GM12878 (cell line): ENCODE results near the gene NTSR1. TPM values are rescaled to one million over a fixed set of nuclear protein-coding genes. Genes with fewer than 3 reads are reported as not detected.

ENCODE experiments used
- ATAC-seq: fragments of 200-7000 bp; cut with Tn5 transposase; 3 replicates; pipeline ENCODE4 v1.9.1; 2020; ENCODE audit warnings: mild to moderate bottlenecking, moderate library complexity
- BruUV-seq: library from RNA; stranded (reverse); fragments of 400-500 nt; replicated peaks from 2 replicates; lab custom pipeline; 2021; lab: Mats Ljungman, UMichigan
- CTCF ChIA-PET: fragments of 300-600 bp; sonication (Branson Sonifier 250); formaldehyde crosslinking; extraction: SDS; loops from one replicate; lab custom pipeline; 2021; ENCODE audit warnings: inconsistent platforms; lab: Yijun Ruan, JAX
- POLR2A ChIA-PET: fragments of 350-600 bp; formaldehyde crosslinking; extraction: SDS; loops from one replicate; lab custom pipeline; 2021; ENCODE audit warnings: inconsistent platforms; lab: Charles Lee
- RAD21 ChIA-PET: fragments of 300-600 bp; sonication (Branson Sonifier 250); formaldehyde crosslinking; loops from one replicate; lab custom pipeline; 2023; ENCODE audit warnings: antibody characterized with exemption; ENCODE audit not compliant: unreplicated experiment; lab: Charles Lee
- SMC1A ChIA-PET: fragments of 300-600 bp; sonication (Branson Sonifier 250); formaldehyde crosslinking; loops from one replicate; lab custom pipeline; 2023; ENCODE audit not compliant: unreplicated experiment, uncharacterized antibody; lab: Charles Lee
- DNase-seq: peaks from one replicate; pipeline ENCODE4 v3.0.0-alpha.2; 2011; ENCODE audit warnings: low read depth, low spot score
- FAIRE-seq: peaks from 3 replicates; lab custom pipeline; 2011; peaks lifted over from hg19 to GRCh38; lab: Jason Lieb, UNC
- H2AFZ ChIP-seq: 2 replicates; pipeline ENCODE4 v1.6.0; 2011; ENCODE audit warnings: low read depth, low read length, control low read depth; ENCODE audit not compliant: control insufficient read depth
- H3K27ac ChIP-seq: 2 replicates; pipeline ENCODE4 v1.5.1; 2011; ENCODE audit warnings: control low read depth; ENCODE audit not compliant: control insufficient read depth, insufficient read depth
- H3K27me3 ChIP-seq, 2 experiments: replicated peaks in 1 of 2; 2 replicates each; pipeline versions ENCODE4 v1.6.0 to v1.6.1; 2011; ENCODE audit warnings: low read length in 1 of 2; ENCODE audit not compliant: control insufficient read depth in 2 of 2, insufficient read depth in 2 of 2
- H3K36me3 ChIP-seq, 2 experiments: 2 replicates each; pipeline ENCODE4 v1.5.1; 2011; ENCODE audit warnings: low read length in 1 of 2; ENCODE audit not compliant: control insufficient read depth in 2 of 2, insufficient read depth in 2 of 2
- H3K4me1 ChIP-seq: 2 replicates; pipeline ENCODE4 v1.6.1; 2011; ENCODE audit warnings: mild to moderate bottlenecking, low read length, moderate library complexity, mixed read lengths; ENCODE audit not compliant: control insufficient read depth, insufficient read depth
- H3K4me2 ChIP-seq: 2 replicates; pipeline ENCODE4 v1.6.0; 2011; ENCODE audit warnings: control low read depth; ENCODE audit not compliant: control insufficient read depth, insufficient read depth
- H3K4me3 ChIP-seq: fragments of 200-600 bp; sonication (generic); 2 replicates; pipeline ENCODE4 v1.5.1; 2016
- H3K79me2 ChIP-seq: 2 replicates; pipeline ENCODE4 v1.6.0; 2011; ENCODE audit warnings: low read length; ENCODE audit not compliant: control insufficient read depth, insufficient read depth
- H3K9ac ChIP-seq: 2 replicates; pipeline ENCODE4 v1.8.0; 2011; ENCODE audit warnings: low read length, control low read depth, mixed read lengths; ENCODE audit not compliant: control insufficient read depth, insufficient read depth
- H3K9me3 ChIP-seq: replicated peaks from 3 replicates; pipeline ENCODE4 v1.5.1; 2011; ENCODE audit warnings: mild to moderate bottlenecking, low read length; ENCODE audit not compliant: control insufficient read depth, insufficient read depth
- H4K20me1 ChIP-seq: 2 replicates; pipeline ENCODE4 v1.6.0; 2011; ENCODE audit not compliant: control insufficient read depth, insufficient read depth
- BACH1 ChIP-seq: fragments of 450-650 bp; IDR thresholded peaks from 2 replicates; pipeline ENCODE4 v1.6.1; 2017; ENCODE audit warnings: mild to moderate bottlenecking, borderline replicate concordance
- DPF2 ChIP-seq: fragments of 450-650 bp; IDR thresholded peaks from 2 replicates; pipeline ENCODE4 v1.6.1; 2017; ENCODE audit warnings: mild to moderate bottlenecking
- KAT2A ChIP-seq: conservative IDR thresholded peaks from 2 replicates; pipeline ENCODE4 v1.6.1; 2011; ENCODE audit warnings: low read depth, low read length; ENCODE audit not compliant: control insufficient read depth
- KDM1A ChIP-seq: fragments of 200-600 bp; sonication (generic); IDR thresholded peaks from 2 replicates; pipeline ENCODE4 v1.6.1; 2016; ENCODE audit warnings: borderline replicate concordance
- MEF2B ChIP-seq: fragments of 450-650 bp; IDR thresholded peaks from 2 replicates; pipeline ENCODE4 v1.6.1; 2018; ENCODE audit warnings: mild to moderate bottlenecking, moderate library complexity; ENCODE audit not compliant: partially characterized antibody, poor library complexity, severe bottlenecking
- MTA3 ChIP-seq: IDR thresholded peaks from 2 replicates; pipeline ENCODE4 v1.6.1; 2012; ENCODE audit warnings: low read length, inconsistent platforms, borderline replicate concordance
- MYC ChIP-seq: IDR thresholded peaks from 2 replicates; pipeline ENCODE4 v1.6.1; 2011; ENCODE audit warnings: mild to moderate bottlenecking, low read length, moderate library complexity, inconsistent platforms; ENCODE audit not compliant: insufficient read depth, insufficient replicate concordance, insufficient read length, severe bottlenecking
- NBN ChIP-seq: fragments of 450-650 bp; IDR thresholded peaks from 2 replicates; pipeline ENCODE4 v1.6.1; 2016
- NFYB ChIP-seq: IDR thresholded peaks from 2 replicates; pipeline ENCODE4 v1.6.1; 2011; ENCODE audit warnings: low read depth, mild to moderate bottlenecking, low read length, improper control_type of control experiment, moderate library complexity; ENCODE audit not compliant: insufficient read depth
- NR2C1 ChIP-seq: fragments of 450-650 bp; IDR thresholded peaks from 2 replicates; pipeline ENCODE4 v1.6.1; 2017; ENCODE audit warnings: antibody characterized with exemption, mild to moderate bottlenecking, moderate library complexity
- NR2F1 ChIP-seq: fragments of 450-650 bp; conservative IDR thresholded peaks from 2 replicates; pipeline ENCODE4 v1.6.1; 2017; ENCODE audit warnings: mild to moderate bottlenecking
- NRF1 ChIP-seq: conservative IDR thresholded peaks from 2 replicates; pipeline ENCODE4 v1.6.1; 2011; ENCODE audit warnings: mild to moderate bottlenecking, low read depth, low read length, improper control_type of control experiment
- PAX8 ChIP-seq: fragments of 450-650 bp; IDR thresholded peaks from 2 replicates; pipeline ENCODE4 v1.6.1; 2017; ENCODE audit warnings: mild to moderate bottlenecking, moderate library complexity
- RAD51 ChIP-seq: fragments of 450-650 bp; IDR thresholded peaks from 2 replicates; pipeline ENCODE4 v1.6.1; 2016; ENCODE audit warnings: moderate library complexity, mild to moderate bottlenecking, inconsistent platforms
- RFX5 ChIP-seq: IDR thresholded peaks from 2 replicates; pipeline ENCODE4 v1.6.1; 2011; ENCODE audit warnings: low read depth, low read length, improper control_type of control experiment
- TCF7 ChIP-seq: IDR thresholded peaks from 2 replicates; pipeline ENCODE4 v1.6.1; 2014; ENCODE audit warnings: antibody characterized with exemption, borderline replicate concordance
- YY1 ChIP-seq: IDR thresholded peaks from 2 replicates; pipeline ENCODE4 v1.6.1; 2011; ENCODE audit warnings: low read depth, mild to moderate bottlenecking, low read length
- ZNF384 ChIP-seq: IDR thresholded peaks from 2 replicates; pipeline ENCODE4 v1.6.1; 2012; ENCODE audit warnings: low read depth, mild to moderate bottlenecking, low read length, improper control_type of control experiment, borderline replicate concordance
- WGBS: methylation state at CpG from one replicate; pipeline ENCODE4 v1.1.6; 2016; ENCODE audit warnings: low lambda C conversion rate; ENCODE audit not compliant: insufficient replicate concordance, insufficient coverage; ENCODE audit errors: missing lambda C conversion rate; 5-methylcytosine and 5-hydroxymethylcytosine counted together
- in situ Hi-C: fragments of 300-500 bp; cut with MboI; formaldehyde crosslinking; loops from 9 replicates; pipeline ENCODE4 v1.14.3; 2018; ENCODE audit warnings: mixed read lengths
- intact Hi-C: fragments of 100-400 bp; cut with micrococcal nuclease; formaldehyde crosslinking; loops from one replicate; pipeline ENCODE4 v1.14.2; 2022; ENCODE audit not compliant: unreplicated experiment
- polyA plus RNA-seq, 11 experiments: library from polyadenylated mRNA; depleted of rRNA in 4 of 11; unstranded in 6 of 11; stranded (reverse) in 5 of 11; fragments of >200 nt; fragmentation: Nextera tagmentation in 4 of 11; fragmentation: Illumina TruSeq in 1 of 11; extraction: Ambion mirVana in 4 of 11; extraction: Trizol in 1 of 11; gene quantifications; 1 replicate in 1 of 11; 2 replicates in 10 of 11; pipeline versions ENCODE4 v1.2.1 to v1.2.3, GENCODE V29; 2011 to 2016; ENCODE audit warnings: inconsistent platforms in 2 of 11, missing spikeins in 2 of 11, low read depth in 1 of 11
- total RNA-seq, 4 experiments: library from RNA; depleted of rRNA in 3 of 4; stranded (reverse); fragments of >200 nt in 3 of 4; fragmentation: Illumina TruSeq in 1 of 4; extraction: Trizol in 1 of 4; gene quantifications; 2 replicates each; pipeline versions ENCODE4 v1.2.1 to v1.2.3, GENCODE V29; 2013 to 2021
- TF ChIP-seq, protein P1 (sequence below): fragments of 450-650 bp; IDR thresholded peaks from 2 replicates; pipeline ENCODE4 v1.6.1; 2016; ENCODE audit warnings: mild to moderate bottlenecking

The NTSR1 gene
- total and polyA plus RNA-seq, 10 of the 15 experiments (the other 5 are each of a cell fraction or from before 2014, with no cell fraction given) = not detected

- FAIRE-seq (no peak), DNase-seq (no peak), ATAC-seq (no peak)
- WGBS = 25% methylated on average over 19 of the region's 19 CpGs
- no peak overlapping the region for H3K4me2 ChIP-seq
- no peaks in the 10 kb centered on the region for H3K36me3 ChIP-seq
- H3K4me3 ChIP-seq = no peak overlapping the region
- H3K9ac ChIP-seq = no peak overlapping the region
- RAD21 ChIA-PET = no interaction called here
- H3K9me3 ChIP-seq = no peaks in the 10 kb centered on the region; the same call in 2 of the 3 replicates
- in situ Hi-C loops (no loop called here), intact Hi-C loops (no loop called here)
- H3K27ac ChIP-seq = no peak overlapping the region
- POLR2A ChIA-PET = no interaction called here
- CTCF ChIA-PET = no interaction called here
- SMC1A ChIA-PET = no interaction called here
- no peak for TF ChIP-seq DPF2
- no peak for TF ChIP-seq YY1
- no peak for TF ChIP-seq BACH1
- TF ChIP-seq NFYB = no peak
- no peak for TF ChIP-seq KAT2A
- TF ChIP-seq NRF1 = no peak
- TF ChIP-seq NBN = no peak
- no peak for TF ChIP-seq PAX8
- no peak for TF ChIP-seq MTA3
- TF ChIP-seq NR2F1 = no peak
- no peak for TF ChIP-seq RAD51
- no peak for TF ChIP-seq RFX5
- no peak for TF ChIP-seq MYC
- TF ChIP-seq KDM1A = no peak
- TF ChIP-seq, protein P1, sequence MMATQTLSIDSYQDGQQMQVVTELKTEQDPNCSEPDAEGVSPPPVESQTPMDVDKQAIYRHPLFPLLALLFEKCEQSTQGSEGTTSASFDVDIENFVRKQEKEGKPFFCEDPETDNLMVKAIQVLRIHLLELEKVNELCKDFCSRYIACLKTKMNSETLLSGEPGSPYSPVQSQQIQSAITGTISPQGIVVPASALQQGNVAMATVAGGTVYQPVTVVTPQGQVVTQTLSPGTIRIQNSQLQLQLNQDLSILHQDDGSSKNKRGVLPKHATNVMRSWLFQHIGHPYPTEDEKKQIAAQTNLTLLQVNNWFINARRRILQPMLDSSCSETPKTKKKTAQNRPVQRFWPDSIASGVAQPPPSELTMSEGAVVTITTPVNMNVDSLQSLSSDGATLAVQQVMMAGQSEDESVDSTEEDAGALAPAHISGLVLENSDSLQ = no peak
- TF ChIP-seq TCF7 = no peak
- TF ChIP-seq NR2C1 = no peak
- TF ChIP-seq MEF2B = no peak
- no peak for TF ChIP-seq ZNF384
- H4K20me1 ChIP-seq = no peaks in the 10 kb centered on the region
- peaks cover 11% of the 10 kb centered on the region for H3K4me1 ChIP-seq
- no TSS peak for BruUV-seq
- peaks cover 4 to 9% of the 10 kb centered on the region in 2 experiments for H3K27me3 ChIP-seq
- H3K79me2 ChIP-seq = no peaks in the 10 kb centered on the region
- no peak overlapping the region for H2AFZ ChIP-seq
Measured at GRCh38 chr20:62735331-62735821, 26.7 kb downstream of the NTSR1 start.
